OCI-LY3 (cell line): ENCODE results near the gene GATA6.

Experiments used
- CTCF ChIP-seq: fragments of 200-600, 300-600 bp; sonication (generic); IDR thresholded peaks from 2 replicates; pipeline ENCODE4 v1.5.1; 2014; ENCODE audit warnings: antibody characterized with exemption, low read length, low read depth
- EZH2phosphoT487 ChIP-seq: fragments of 200-600 bp; shearing (Covaris generic); IDR thresholded peaks from 2 replicates; pipeline ENCODE4 v1.6.1; 2018; ENCODE audit warnings: antibody characterized with exemption, mixed run types, low read depth

- no peak for TF ChIP-seq CTCF
- no peak for TF ChIP-seq EZH2phosphoT487
Observed at GRCh38 chr18:22250026-22250425, 80.6 kb downstream of the GATA6 start.
